ENCODE data around the gene KDF1. TPM values are rescaled to one million over a fixed set of nuclear protein-coding genes. Genes with fewer than 3 reads are reported as not detected.
"Not testable (repeated sequence)": the region's sequence is repeated elsewhere in the genome, so short reads cannot be mapped to it uniquely, and the experiment has no call there.

The KDF1 gene
- total and polyA plus RNA-seq, 2 donors (not counting 1 experiment from before 2014, with no cell fraction given): not detected

DNA sequence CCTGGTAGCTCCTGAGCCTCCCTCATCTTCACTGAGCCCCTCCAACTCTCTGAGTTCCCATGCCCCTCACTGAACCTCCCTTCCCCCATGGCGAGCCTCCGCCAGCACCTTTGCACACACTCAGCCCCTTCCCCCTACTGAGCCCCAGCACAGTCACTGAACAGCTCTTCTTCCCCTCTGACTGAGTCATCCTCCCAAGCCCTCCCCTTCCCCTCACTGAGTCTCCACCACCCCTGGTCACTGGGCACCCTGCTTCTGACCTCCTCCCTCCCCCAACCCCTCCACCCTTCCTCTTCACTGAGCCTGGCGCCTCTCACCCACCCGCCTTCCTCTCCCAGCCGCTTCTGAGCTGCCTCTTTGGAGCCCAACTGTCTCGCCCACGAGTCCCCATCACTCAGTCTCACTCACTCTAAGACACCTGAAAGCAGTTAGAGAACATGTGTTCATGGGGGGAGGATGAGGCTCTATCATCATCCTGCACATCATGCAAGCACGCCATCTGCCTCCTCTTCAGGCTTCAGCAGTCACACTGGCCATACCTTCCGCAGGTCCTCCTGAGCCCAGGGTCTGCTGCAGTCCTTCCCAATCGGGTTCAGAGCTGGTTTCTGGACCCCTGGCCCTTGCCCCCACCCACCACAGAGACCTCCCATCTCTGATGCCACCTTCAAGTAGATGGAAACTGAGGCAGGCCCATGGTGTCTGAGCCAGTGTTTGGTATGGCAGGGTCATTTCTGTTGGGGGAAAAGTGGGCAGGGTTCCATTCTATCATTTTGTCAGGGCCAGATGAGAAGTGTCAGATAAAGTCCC lies 31.2 kb upstream of the KDF1 start:
- Histone ChIP-seq H3K4me1 (ENCODE audit: control insufficient read depth, extremely low read depth, insufficient read depth, low read length) (peaks cover 20% of the 10 kb centered on the region), H3K9ac (ENCODE audit: insufficient read depth, low read length) (no peak overlapping the region), H3K79me2 (ENCODE audit: control insufficient read depth, insufficient read depth, low read length) (peaks cover 16% of the 10 kb centered on the region), H3K27ac (ENCODE audit: insufficient read depth, low read length) (peak overlapping the region; percentile 47), H3K4me2 (ENCODE audit: extremely low read depth, insufficient read depth, low read length) (peak overlapping the region; percentile 48), H2AFZ (ENCODE audit: low read length) (no peak overlapping the region), H3K36me3 (ENCODE audit: control insufficient read depth, insufficient read depth, low read length) (no peaks in the 10 kb centered on the region), H3K27me3 (ENCODE audit: control insufficient read depth, insufficient read depth, low read length) (no peaks in the 10 kb centered on the region), H3K4me3 (replicated peaks in 1 of 4; ENCODE audit: control extremely low read depth in 1 of 4, insufficient read depth in 1 of 4, low read depth in 3 of 4, low read length in 4 of 4) (no peak overlapping the region), H3K9me3 (ENCODE audit: control insufficient read depth, insufficient read depth, low read depth, low read length) (no peaks in the 10 kb centered on the region), H4K20me1 (ENCODE audit: control insufficient read depth, extremely low read depth, insufficient read depth, low read length) (no peaks in the 10 kb centered on the region)
- TF ChIP-seq CTCF (conservative IDR thresholded peaks at IDR 0.05 in 1 of 2, IDR thresholded peaks at IDR 0.05 in 1 of 2; ENCODE audit: low read depth in 1 of 2, low read length in 2 of 2): peak in 1 of 2 donors; percentile 17
- no peak for TF ChIP-seq EZH2 (IDR thresholded peaks at IDR 0.05; ENCODE audit: low read length, missing control alignments)
- peak; percentile 52 to 83 for DNase-seq (ENCODE audit: low read depth in 2 of 2)

DNA sequence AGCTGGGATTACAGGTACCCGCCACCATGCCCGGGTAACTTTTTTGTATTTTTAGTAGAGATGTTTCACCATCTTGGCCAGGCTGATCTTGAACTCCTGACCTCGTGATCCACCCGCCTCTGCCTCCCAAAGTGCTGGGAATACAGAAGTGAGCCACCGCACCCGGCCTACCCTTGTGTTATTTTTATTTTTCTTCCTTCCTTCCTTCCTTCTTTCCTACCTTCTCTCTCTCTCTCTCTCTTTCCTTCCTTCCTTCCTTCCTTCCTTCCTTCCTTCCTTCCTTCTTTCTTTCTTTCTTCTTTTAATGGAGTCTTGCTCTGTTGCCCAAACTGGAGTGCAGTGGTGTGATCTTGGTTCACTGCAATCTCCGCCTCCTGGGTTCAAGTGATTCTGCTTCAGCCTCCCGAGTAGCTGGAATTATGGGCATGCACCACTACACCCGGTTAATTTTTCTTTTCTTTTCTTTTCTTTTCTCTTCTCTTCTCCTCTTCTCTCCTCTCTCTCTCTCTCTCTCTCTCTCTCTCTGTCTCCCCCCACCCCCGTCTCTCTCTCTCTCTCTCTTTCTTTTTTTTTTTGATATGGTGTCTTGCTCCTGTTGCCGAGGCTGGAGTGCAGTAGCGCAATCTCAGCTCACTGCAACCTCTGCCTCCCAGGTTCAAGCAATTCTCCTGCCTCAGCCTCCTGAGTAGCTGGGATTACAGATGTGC lies 29.3 kb upstream of the KDF1 start:
- not testable (repeated sequence) for H3K79me2 ChIP-seq (ENCODE audit: control insufficient read depth, insufficient read depth, low read length); H3K9ac ChIP-seq (ENCODE audit: insufficient read depth, low read length); H4K20me1 ChIP-seq (ENCODE audit: control insufficient read depth, extremely low read depth, insufficient read depth, low read length); H3K9me3 ChIP-seq (ENCODE audit: control insufficient read depth, insufficient read depth, low read depth, low read length); H3K36me3 ChIP-seq (ENCODE audit: control insufficient read depth, insufficient read depth, low read length); H3K27me3 ChIP-seq (ENCODE audit: control insufficient read depth, insufficient read depth, low read length); DNase-seq (ENCODE audit: low read depth in 2 of 2); H3K27ac ChIP-seq (ENCODE audit: insufficient read depth, low read length); H3K4me2 ChIP-seq (ENCODE audit: extremely low read depth, insufficient read depth, low read length); H2AFZ ChIP-seq (ENCODE audit: low read length); H3K4me3 ChIP-seq (replicated peaks in 1 of 4; ENCODE audit: control extremely low read depth in 1 of 4, insufficient read depth in 1 of 4, low read depth in 3 of 4, low read length in 4 of 4)
- peaks cover 16% of the 10 kb centered on the region for H3K4me1 ChIP-seq (ENCODE audit: control insufficient read depth, extremely low read depth, insufficient read depth, low read length)

DNA sequence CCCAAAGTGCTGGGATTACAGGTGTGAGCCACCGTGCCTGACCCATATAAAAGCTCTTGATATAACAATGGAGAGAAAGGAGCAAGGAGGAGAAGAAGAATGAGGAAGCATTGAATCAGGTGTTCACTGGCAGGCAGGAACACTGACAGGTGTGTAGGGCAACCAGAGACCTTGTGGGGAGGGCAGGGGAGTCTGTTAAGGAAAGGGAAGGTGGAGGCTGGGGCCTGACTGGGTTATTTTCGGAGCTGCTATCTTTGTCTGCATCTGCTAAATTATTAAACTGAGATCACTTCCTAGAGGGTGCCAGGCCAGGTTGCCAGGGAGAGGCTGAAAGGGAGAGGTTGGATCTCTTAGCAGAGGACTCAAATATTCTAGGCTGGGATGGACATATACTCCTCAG lies 26.4 kb upstream of the KDF1 start:
- H4K20me1 ChIP-seq (ENCODE audit: control insufficient read depth, extremely low read depth, insufficient read depth, low read length): no peaks in the 10 kb centered on the region
- TF ChIP-seq EZH2 (IDR thresholded peaks at IDR 0.05; ENCODE audit: low read length, missing control alignments): no peak
- no peak for TF ChIP-seq CTCF (conservative IDR thresholded peaks at IDR 0.05 in 1 of 2, IDR thresholded peaks at IDR 0.05 in 1 of 2; ENCODE audit: low read depth in 1 of 2, low read length in 2 of 2)

More for the DNA sequence above, 26.4 kb upstream of the KDF1 start:
- H3K4me3 ChIP-seq (replicated peaks in 1 of 4; ENCODE audit: control extremely low read depth in 1 of 4, insufficient read depth in 1 of 4, low read depth in 3 of 4, low read length in 4 of 4): no peak overlapping the region
- H3K4me1 ChIP-seq (ENCODE audit: control insufficient read depth, extremely low read depth, insufficient read depth, low read length): peaks cover 8% of the 10 kb centered on the region
- H2AFZ ChIP-seq (ENCODE audit: low read length): no peak overlapping the region
- H3K9ac ChIP-seq (ENCODE audit: insufficient read depth, low read length): no peak overlapping the region
- no peak overlapping the region for H3K4me2 ChIP-seq (ENCODE audit: extremely low read depth, insufficient read depth, low read length)
- H3K79me2 ChIP-seq (ENCODE audit: control insufficient read depth, insufficient read depth, low read length): no peaks in the 10 kb centered on the region
- no peaks in the 10 kb centered on the region for H3K9me3 ChIP-seq (ENCODE audit: control insufficient read depth, insufficient read depth, low read depth, low read length)
- no peak for DNase-seq (ENCODE audit: low read depth in 2 of 2)
- H3K27me3 ChIP-seq (ENCODE audit: control insufficient read depth, insufficient read depth, low read length): peaks cover 4% of the 10 kb centered on the region
- no peaks in the 10 kb centered on the region for H3K36me3 ChIP-seq (ENCODE audit: control insufficient read depth, insufficient read depth, low read length)
- no peak overlapping the region for H3K27ac ChIP-seq (ENCODE audit: insufficient read depth, low read length)

Measured in fibroblast of lung (primary cell).